ENCODE measurements around the gene NRROS. TPM values are rescaled to one million over a fixed set of nuclear protein-coding genes. Genes with fewer than 3 reads are reported as not detected.

NRROS gene
- total RNA-seq, 1 experiment from 2014 or later, result 0.07 TPM

GRCh38 chr3:196677931-196678330 is 38.4 kb downstream of the NRROS start:
- TF ChIP-seq CTCF (conservative IDR thresholded peaks at IDR 0.05; ENCODE audit: low read depth, low read length) (no peak), EZH2 (IDR thresholded peaks at IDR 0.05; ENCODE audit: low read length, unreplicated experiment) (no peak), EZH2phosphoT487 (IDR thresholded peaks at IDR 0.05; ENCODE audit: borderline replicate concordance, low read length) (no peak)
- POLR2A ChIA-PET (ENCODE audit: unreplicated experiment), result no interaction called here
- no TSS peak for BruUV-seq (replicated peaks)

GRCh38 chr3:196684548-196685407 is 45.3 kb downstream of the NRROS start:
- H3K27ac ChIP-seq (ENCODE audit: low read length), result no peak overlapping the region
- no peaks in the 10 kb centered on the region for H3K9me2 ChIP-seq (replicated peaks; ENCODE audit: low read length)
- peak overlapping the region; percentile 76 for H2AFZ ChIP-seq (ENCODE audit: low read length)
- POLR2A ChIA-PET (ENCODE audit: unreplicated experiment), result no interaction called here
- TF ChIP-seq CTCF (conservative IDR thresholded peaks at IDR 0.05; ENCODE audit: low read depth, low read length), result peak; percentile 88
- no peak for TF ChIP-seq EZH2 (IDR thresholded peaks at IDR 0.05; ENCODE audit: low read length, unreplicated experiment)
- DNase-seq (peak; percentile 80), ATAC-seq (peak; percentile 88)
- H3K27me3 ChIP-seq (ENCODE audit: low read length), result 0 out of 2 replicates have a peak, but pooled peaks cover 3% of the 10 kb centered on the region
- 0 out of 2 replicates have a peak overlapping the region, but pooled peaks have one; percentile 21 for H3K4me3 ChIP-seq (ENCODE audit: low read length)
- no peaks in the 10 kb centered on the region for H3K9me3 ChIP-seq (ENCODE audit: low read length)
- H3K4me1 ChIP-seq (ENCODE audit: insufficient read depth, low read length), result no peaks in the 10 kb centered on the region
- H3K79me2 ChIP-seq (ENCODE audit: low read length), result no peaks in the 10 kb centered on the region
- H3F3A ChIP-seq (ENCODE audit: low read length, unreplicated experiment), result no peaks in the 10 kb centered on the region
- CTCF ChIA-PET, result interaction anchor here (1.5 kb wide), 1 partner anchor 75 kb away, joined by 22 read pairs; no protein-coding TSS in a partner anchor
- intact Hi-C loops (cut with micrococcal nuclease), result loop anchor here (1.0 to 10.0 kb wide), 3 partner anchors 75 to 430 kb away; no protein-coding TSS in a partner anchor
- H3K9ac ChIP-seq (ENCODE audit: low read length), result no peak overlapping the region
- H4K20me1 ChIP-seq (ENCODE audit: low read length), result no peaks in the 10 kb centered on the region
- peak overlapping the region; percentile 67 for H3K4me2 ChIP-seq (ENCODE audit: low read length)
- H3K36me3 ChIP-seq (ENCODE audit: low read depth, low read length), result no peaks in the 10 kb centered on the region
- BruUV-seq (replicated peaks), result no TSS peak

More at GRCh38 chr3:196677931-196678330, 38.4 kb downstream of the NRROS start:
- no peak overlapping the region for H2AFZ ChIP-seq (ENCODE audit: low read length)
- intact Hi-C loops (cut with micrococcal nuclease), result no loop called here
- H3K9me3 ChIP-seq (ENCODE audit: low read length), result no peaks in the 10 kb centered on the region
- H3K27ac ChIP-seq (ENCODE audit: low read length), result no peak overlapping the region
- H3K4me2 ChIP-seq (ENCODE audit: low read length), result no peak overlapping the region
- no peaks in the 10 kb centered on the region for H3K79me2 ChIP-seq (ENCODE audit: low read length)
- H3K9ac ChIP-seq (ENCODE audit: low read length), result no peak overlapping the region
- ATAC-seq (no peak), DNase-seq (no peak)
- H3K36me3 ChIP-seq (ENCODE audit: low read depth, low read length), result no peaks in the 10 kb centered on the region
- H3K4me3 ChIP-seq (ENCODE audit: low read length), result no peak overlapping the region
- H3F3A ChIP-seq (ENCODE audit: low read length, unreplicated experiment), result no peaks in the 10 kb centered on the region
- CTCF ChIA-PET, result no interaction called here
- no peaks in the 10 kb centered on the region for H4K20me1 ChIP-seq (ENCODE audit: low read length)
- no peaks in the 10 kb centered on the region for H3K9me2 ChIP-seq (replicated peaks; ENCODE audit: low read length)
- H3K27me3 ChIP-seq (ENCODE audit: low read length), result peaks cover 6% of the 10 kb centered on the region; the same call in 1 of the 2 replicates
- H3K4me1 ChIP-seq (ENCODE audit: insufficient read depth, low read length), result no peaks in the 10 kb centered on the region

GRCh38 chr3:196686436-196686835 is 46.9 kb downstream of the NRROS start:
- Histone ChIP-seq H3K36me3 (ENCODE audit: low read depth, low read length) (no peaks in the 10 kb centered on the region), H3K4me3 (ENCODE audit: low read length) (no peak overlapping the region), H3F3A (ENCODE audit: low read length, unreplicated experiment) (no peaks in the 10 kb centered on the region), H2AFZ (ENCODE audit: low read length) (no peak overlapping the region), H3K4me2 (ENCODE audit: low read length) (no peak overlapping the region), H3K79me2 (ENCODE audit: low read length) (no peaks in the 10 kb centered on the region), H4K20me1 (ENCODE audit: low read length) (no peaks in the 10 kb centered on the region), H3K4me1 (ENCODE audit: insufficient read depth, low read length) (no peaks in the 10 kb centered on the region), H3K9me2 (replicated peaks; ENCODE audit: low read length) (no peaks in the 10 kb centered on the region), H3K9ac (ENCODE audit: low read length) (no peak overlapping the region), H3K27ac (ENCODE audit: low read length) (no peak overlapping the region), H3K27me3 (ENCODE audit: low read length) (no peaks in the 10 kb centered on the region), H3K9me3 (ENCODE audit: low read length) (no peaks in the 10 kb centered on the region)
- BruUV-seq (replicated peaks), result no TSS peak
- no peak for ATAC-seq
- no peak for DNase-seq
- CTCF ChIA-PET, result interaction anchor here (0.6 to 1.1 kb wide), 2 partner anchors 10 to 54 kb away, joined by 3 to 11 read pairs; no protein-coding TSS in a partner anchor
- intact Hi-C loops (cut with micrococcal nuclease), result loop anchor here (5.0 to 10.0 kb wide), 2 partner anchors 149 to 432 kb away; no protein-coding TSS in a partner anchor
- POLR2A ChIA-PET (ENCODE audit: unreplicated experiment), result no interaction called here
- no peak for TF ChIP-seq CTCF (conservative IDR thresholded peaks at IDR 0.05; ENCODE audit: low read depth, low read length)
- TF ChIP-seq EZH2phosphoT487 (IDR thresholded peaks at IDR 0.05; ENCODE audit: borderline replicate concordance, low read length), result no peak
- TF ChIP-seq EZH2 (IDR thresholded peaks at IDR 0.05; ENCODE audit: low read length, unreplicated experiment), result no peak

Measured in PC-3 (cell line).